Naive B cell (primary cell): ENCODE measurements around the gene MRPL24. TPM values are rescaled to one million over a fixed set of nuclear protein-coding genes. Genes with fewer than 3 reads are reported as not detected.

Experiments
- ATAC-seq, 2 donors: fragments of 150-1000 bp; cut with Tn5 transposase; 2 replicates each; pipeline ENCODE4 v1.10.0; 2021; ENCODE audit warnings: low read depth in 2 of 2, mild to moderate bottlenecking in 2 of 2, moderate library complexity in 2 of 2
- DNase-seq: peaks from one replicate; pipeline ENCODE4 v3.0.0; 2022
- H3K27ac Mint-ChIP-seq, 6 donors: one replicate each; pipeline ENCODE4 v1.8.0; 2020 to 2022; ENCODE audit warnings: mild to moderate bottlenecking in 6 of 6, mixed read lengths in 6 of 6, moderate library complexity in 5 of 6, inconsistent platforms in 2 of 6
- H3K27me3 Mint-ChIP-seq, 3 donors: one replicate each; pipeline ENCODE4 v1.8.0; 2021 to 2022; ENCODE audit warnings: mixed read lengths in 3 of 3, mild to moderate bottlenecking in 1 of 3
- H3K36me3 Mint-ChIP-seq, 2 donors: one replicate each; pipeline ENCODE4 v1.8.0; 2020 to 2022; ENCODE audit warnings: mixed read lengths in 2 of 2, inconsistent platforms in 1 of 2, mild to moderate bottlenecking in 1 of 2
- H3K4me1 Mint-ChIP-seq, 3 donors: one replicate each; pipeline ENCODE4 v1.8.0; 2020 to 2022; ENCODE audit warnings: mixed read lengths in 3 of 3, inconsistent platforms in 1 of 3, mild to moderate bottlenecking in 1 of 3, moderate library complexity in 1 of 3
- H3K4me3 Mint-ChIP-seq, 8 donors: one replicate each; pipeline ENCODE4 v1.8.0; 2020 to 2022; ENCODE audit warnings: mild to moderate bottlenecking in 8 of 8, mixed read lengths in 8 of 8, moderate library complexity in 8 of 8, inconsistent platforms in 2 of 8
- H3K9me3 Mint-ChIP-seq, 7 donors: one replicate each; pipeline ENCODE4 v1.8.0; 2020 to 2022; ENCODE audit warnings: mixed read lengths in 7 of 7, mild to moderate bottlenecking in 5 of 7, inconsistent platforms in 2 of 7, moderate library complexity in 1 of 7
- polyA plus RNA-seq, 6 donors: library from polyadenylated mRNA; unstranded; fragments of 300-500 nt; fragmentation: Illumina TruSeq; gene quantifications; one replicate each; pipeline ENCODE4 v1.2.3, GENCODE V29; 2021; ENCODE audit warnings: low read depth in 6 of 6

The MRPL24 gene
- polyA plus RNA-seq, 6 donors from 2014 or later, result 70.7 to 117 (median 76.1) TPM

- DNase-seq (no peak), ATAC-seq (no peak)
- Mint-ChIP-seq H3K9me3 (no peaks in the 10 kb centered on the region), H3K27me3 (no peaks in the 10 kb centered on the region), H3K4me1 (peaks cover 62 to 71% (median 68%) of the 10 kb centered on the region in 3 donors), H3K4me3 (peak overlapping the region in 6 of 8 donors; percentile 24 to 78 (median 76)), H3K36me3 (peaks cover 0 to 23% of the 10 kb centered on the region in 2 donors), H3K27ac (peak overlapping the region in 4 of 6 donors; percentile 19 to 93 (median 90))
Measured at GRCh38 chr1:156745881-156746280, 5.0 kb upstream of the MRPL24 start.

GRCh38 chr1:156744786-156745419, 4.0 kb upstream of the MRPL24 start:
- peak overlapping the region in 4 of 6 donors; percentile 47 to 93 (median 79) for H3K27ac Mint-ChIP-seq
- H3K4me3 Mint-ChIP-seq, result peak overlapping the region in 3 of 8 donors; percentile 24 to 68 (median 57)
- no peak for ATAC-seq
- peaks cover 61 to 70% (median 68%) of the 10 kb centered on the region in 3 donors for H3K4me1 Mint-ChIP-seq
- H3K27me3 Mint-ChIP-seq, result no peaks in the 10 kb centered on the region
- DNase-seq, result no peak
- no peaks in the 10 kb centered on the region for H3K9me3 Mint-ChIP-seq
- peaks cover 0 to 23% of the 10 kb centered on the region in 2 donors for H3K36me3 Mint-ChIP-seq

GRCh38 chr1:156744344-156744743, 3.5 kb upstream of the MRPL24 start:
- Mint-ChIP-seq H3K27ac (peak overlapping the region in 1 of 6 donors; percentile 96), H3K27me3 (no peaks in the 10 kb centered on the region), H3K4me3 (no peak overlapping the region), H3K9me3 (no peaks in the 10 kb centered on the region), H3K36me3 (peaks cover 0 to 23% of the 10 kb centered on the region in 2 donors), H3K4me1 (peaks cover 56 to 65% (median 62%) of the 10 kb centered on the region in 3 donors)
- DNase-seq, result no peak
- no peak for ATAC-seq

GRCh38 chr1:156743367-156744302, 2.7 kb upstream of the MRPL24 start:
- Mint-ChIP-seq H3K27me3 (no peaks in the 10 kb centered on the region), H3K27ac (peak overlapping the region in 3 of 6 donors; percentile 30 to 96 (median 69)), H3K36me3 (peaks cover 0 to 23% of the 10 kb centered on the region in 2 donors), H3K9me3 (no peaks in the 10 kb centered on the region), H3K4me1 (peaks cover 53 to 62% (median 55%) of the 10 kb centered on the region in 3 donors), H3K4me3 (peak overlapping the region in 1 of 8 donors; percentile 72)
- ATAC-seq (no peak), DNase-seq (no peak)

- Mint-ChIP-seq H3K36me3 (peaks cover 0 to 25% of the 10 kb centered on the region in 2 donors), H3K4me3 (peak overlapping the region in 1 of 8 donors; percentile 29), H3K9me3 (no peaks in the 10 kb centered on the region), H3K27ac (peak overlapping the region in 3 of 6 donors; percentile 15 to 96 (median 60)), H3K27me3 (no peaks in the 10 kb centered on the region), H3K4me1 (peaks cover 44 to 58% (median 47%) of the 10 kb centered on the region in 3 donors)
- DNase-seq (no peak), ATAC-seq (no peak)
Measured at GRCh38 chr1:156742801-156743200, 1.9 kb upstream of the MRPL24 start.

- Mint-ChIP-seq H3K36me3 (peaks cover 0 to 30% of the 10 kb centered on the region in 2 donors), H3K4me1 (peaks cover 39 to 50% (median 44%) of the 10 kb centered on the region in 3 donors), H3K27ac (peak overlapping the region in 5 of 6 donors; percentile 8 to 98 (median 83)), H3K27me3 (no peaks in the 10 kb centered on the region), H3K4me3 (peak overlapping the region in 6 of 8 donors; percentile 31 to 100 (median 97)), H3K9me3 (no peaks in the 10 kb centered on the region)
- ATAC-seq (no peak), DNase-seq (no peak)
Measured at GRCh38 chr1:156742017-156742416, 1.1 kb upstream of the MRPL24 start.

- Mint-ChIP-seq H3K27ac (peak overlapping the region; percentile 96 to 99 (median 98)), H3K27me3 (no peaks in the 10 kb centered on the region), H3K36me3 (peaks cover 0 to 30% of the 10 kb centered on the region in 2 donors), H3K4me1 (peaks cover 35 to 46% (median 41%) of the 10 kb centered on the region in 3 donors), H3K9me3 (no peaks in the 10 kb centered on the region), H3K4me3 (peak overlapping the region; percentile 90 to 100 (median 98))
- ATAC-seq (no peak), DNase-seq (no peak)
Measured at GRCh38 chr1:156741481-156741983, 644 bp upstream of the MRPL24 start.

- H3K9me3 Mint-ChIP-seq, result no peaks in the 10 kb centered on the region
- no peaks in the 10 kb centered on the region for H3K27me3 Mint-ChIP-seq
- peaks cover 24 to 35% (median 30%) of the 10 kb centered on the region in 3 donors for H3K4me1 Mint-ChIP-seq
- no peak for ATAC-seq
- H3K36me3 Mint-ChIP-seq, result peaks cover 0 to 30% of the 10 kb centered on the region in 2 donors
- H3K4me3 Mint-ChIP-seq, result peak overlapping the region; percentile 90 to 100 (median 98)
- DNase-seq, result no peak
- H3K27ac Mint-ChIP-seq, result peak overlapping the region; percentile 96 to 99 (median 98)
Measured at GRCh38 chr1:156740237-156740740, 599 bp downstream of the MRPL24 start.

- no peaks in the 10 kb centered on the region for H3K9me3 Mint-ChIP-seq
- peak overlapping the region in 1 of 6 donors; percentile 4 for H3K27ac Mint-ChIP-seq
- H3K36me3 Mint-ChIP-seq, result peaks cover 0 to 19% of the 10 kb centered on the region in 2 donors
- ATAC-seq (no peak), DNase-seq (no peak)
- H3K4me1 Mint-ChIP-seq, result peaks cover 18 to 30% (median 26%) of the 10 kb centered on the region in 3 donors
- no peaks in the 10 kb centered on the region for H3K27me3 Mint-ChIP-seq
- peak overlapping the region in 2 of 8 donors; percentile 15 to 79 for H3K4me3 Mint-ChIP-seq
Measured at GRCh38 chr1:156738916-156739315, 2.0 kb downstream of the MRPL24 start.

GRCh38 chr1:156738407-156738806, 2.5 kb downstream of the MRPL24 start:
- Mint-ChIP-seq H3K4me3 (peak overlapping the region in 2 of 8 donors; percentile 35 to 79), H3K27ac (peak overlapping the region in 2 of 6 donors; percentile 4 to 83), H3K9me3 (no peaks in the 10 kb centered on the region), H3K36me3 (peaks cover 0 to 14% of the 10 kb centered on the region in 2 donors), H3K27me3 (no peaks in the 10 kb centered on the region), H3K4me1 (peaks cover 18 to 30% (median 26%) of the 10 kb centered on the region in 3 donors)
- DNase-seq (no peak), ATAC-seq (no peak)

GRCh38 chr1:156733989-156734584, 6.8 kb downstream of the MRPL24 start:
- H3K9me3 Mint-ChIP-seq, result no peaks in the 10 kb centered on the region
- no peaks in the 10 kb centered on the region for H3K27me3 Mint-ChIP-seq
- H3K27ac Mint-ChIP-seq, result peak overlapping the region in 1 of 6 donors; percentile 62
- peaks cover 19 to 27% (median 23%) of the 10 kb centered on the region in 3 donors for H3K4me1 Mint-ChIP-seq
- peaks cover 5 to 7% of the 10 kb centered on the region in 2 donors for H3K36me3 Mint-ChIP-seq
- no peak overlapping the region for H3K4me3 Mint-ChIP-seq
- DNase-seq, result no peak
- no peak for ATAC-seq

GRCh38 chr1:156728599-156729462, 12.1 kb downstream of the MRPL24 start, which contains the start of gene ISG20L2:
Gene ISG20L2 (minus strand): TSS chr1:156728766. CDS start chr1:156727652, 1,114 bp downstream.
- DNase-seq (peak; percentile 93), ATAC-seq (peak; percentile 91 to 92)
- Mint-ChIP-seq H3K4me1 (peaks cover 28 to 31% (median 30%) of the 10 kb centered on the region in 3 donors), H3K27ac (peak within 1 kb of the TSS in 4 of 6 donors; percentile 97 to 99 (median 99)), H3K9me3 (no peaks in the 10 kb centered on the region), H3K27me3 (no peaks in the 10 kb centered on the region), H3K4me3 (no peak within 1 kb of the TSS), H3K36me3 (peaks cover 8 to 10% of the 10 kb centered on the region in 2 donors)
